Endothelial cell of hepatic sinusoid (primary cell): ENCODE measurements around the gene SPNS1.
"Not testable (repeated sequence)": the region's sequence is repeated elsewhere in the genome, so short reads cannot be mapped to it uniquely, and the experiment has no call there.

Experiments
- in situ Hi-C: cut with HindIII; loops from 2 replicates; pipeline ENCODE4 v1.10.0; 2017; ENCODE audit warnings: low sequenced_read_pairs

The SPNS1 gene

DNA sequence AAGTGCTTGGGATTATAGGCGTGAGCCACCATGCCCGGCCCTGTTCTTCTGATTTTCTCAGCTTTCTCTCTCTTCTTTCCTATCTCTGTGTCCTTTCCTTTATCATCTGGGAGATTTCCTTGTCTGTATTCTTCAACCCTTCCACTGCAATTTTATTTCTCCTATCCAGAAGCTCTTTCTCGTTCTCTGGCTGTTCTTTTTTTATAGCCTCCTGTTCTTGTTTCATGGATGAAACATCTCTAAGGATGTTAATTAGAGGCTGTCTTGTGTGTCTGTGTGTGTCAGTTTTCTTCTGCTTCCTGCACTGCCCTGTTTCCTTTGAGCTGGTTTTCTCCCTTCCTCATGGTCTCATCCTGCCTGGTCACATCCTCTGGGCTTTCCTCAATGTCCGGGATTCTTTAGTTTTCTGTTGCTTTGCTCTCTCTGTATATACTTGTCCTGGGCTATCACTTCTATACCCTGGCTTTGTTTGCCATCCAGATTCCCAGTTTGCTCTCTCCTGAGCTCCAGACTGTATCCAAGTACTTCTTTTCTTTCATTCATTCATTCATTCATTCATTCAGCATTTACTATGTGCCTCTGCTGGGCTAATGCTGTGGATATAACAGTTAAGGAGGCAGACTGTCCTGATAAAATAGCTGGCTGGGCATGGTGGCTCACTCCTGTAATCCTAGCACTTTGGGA lies 12.7 kb downstream of the SPNS1 start:
- in situ Hi-C loops: no loop called here

DNA sequence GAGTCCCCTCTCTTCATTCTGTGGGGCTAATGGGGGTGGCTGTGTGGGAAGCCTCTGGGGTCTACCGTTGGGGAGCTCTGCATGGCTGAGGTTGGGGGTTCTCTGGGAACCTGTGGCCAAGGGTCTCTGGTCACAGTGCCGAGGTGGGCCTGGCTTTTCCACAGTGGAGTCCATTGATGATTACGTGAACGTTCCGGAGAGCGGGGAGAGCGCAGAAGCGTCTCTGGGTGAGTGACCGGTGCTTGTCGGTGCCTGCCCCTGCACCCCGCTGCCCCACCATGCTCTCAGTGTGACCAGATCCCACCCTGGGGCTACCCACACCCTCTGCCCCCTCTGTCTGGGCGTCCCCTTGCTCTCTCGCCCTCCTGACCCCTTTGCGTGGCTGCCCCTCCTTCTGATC lies 14.8 kb downstream of the SPNS1 start:
- in situ Hi-C loops: no loop called here

DNA sequence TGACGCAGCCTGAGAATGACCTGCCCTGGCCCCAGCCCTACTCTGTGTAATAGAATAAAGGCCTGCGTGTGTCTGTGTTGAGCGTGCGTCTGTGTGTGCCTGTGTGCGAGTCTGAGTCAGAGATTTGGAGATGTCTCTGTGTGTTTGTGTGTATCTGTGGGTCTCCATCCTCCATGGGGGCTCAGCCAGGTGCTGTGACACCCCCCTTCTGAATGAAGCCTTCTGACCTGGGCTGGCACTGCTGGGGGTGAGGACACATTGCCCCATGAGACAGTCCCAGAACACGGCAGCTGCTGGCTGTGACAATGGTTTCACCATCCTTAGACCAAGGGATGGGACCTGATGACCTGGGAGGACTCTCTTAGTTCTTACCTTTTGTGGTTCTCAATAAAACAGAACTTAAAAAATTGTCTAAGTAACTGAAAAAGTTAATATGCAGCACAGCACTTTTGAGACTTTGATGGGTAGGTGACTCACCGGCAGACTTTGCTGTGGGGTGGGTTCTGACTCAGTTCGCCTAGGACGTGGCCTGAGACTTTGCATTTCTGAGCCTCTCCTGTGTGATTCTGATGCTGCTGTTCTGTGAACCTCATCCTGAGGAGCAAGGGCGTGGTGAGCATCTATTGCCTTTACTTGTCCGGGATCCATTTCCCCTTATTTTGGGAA lies 15.9 kb downstream of the SPNS1 start:
- in situ Hi-C loops: no loop called here

DNA sequence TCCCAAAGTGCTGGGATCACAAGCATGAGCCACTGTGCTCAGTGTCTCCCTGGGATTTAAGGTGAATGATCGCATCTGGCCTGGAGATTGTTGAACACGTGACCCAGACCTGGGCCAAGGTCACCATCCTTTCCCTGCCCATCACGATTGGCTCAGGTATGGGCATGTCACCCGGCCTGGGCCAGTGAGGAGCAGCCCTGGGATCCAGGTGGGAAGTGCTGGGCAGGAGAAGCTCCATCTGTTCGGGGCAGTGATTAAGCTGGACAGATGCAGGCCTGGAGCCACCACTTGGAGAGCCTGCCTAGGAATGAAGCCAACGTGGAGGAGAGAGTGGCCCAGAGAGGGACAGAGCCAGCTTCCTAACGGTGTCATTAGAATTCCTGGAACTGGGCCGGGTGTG lies 17.1 kb downstream of the SPNS1 start:
- in situ Hi-C loops: no loop called here

DNA sequence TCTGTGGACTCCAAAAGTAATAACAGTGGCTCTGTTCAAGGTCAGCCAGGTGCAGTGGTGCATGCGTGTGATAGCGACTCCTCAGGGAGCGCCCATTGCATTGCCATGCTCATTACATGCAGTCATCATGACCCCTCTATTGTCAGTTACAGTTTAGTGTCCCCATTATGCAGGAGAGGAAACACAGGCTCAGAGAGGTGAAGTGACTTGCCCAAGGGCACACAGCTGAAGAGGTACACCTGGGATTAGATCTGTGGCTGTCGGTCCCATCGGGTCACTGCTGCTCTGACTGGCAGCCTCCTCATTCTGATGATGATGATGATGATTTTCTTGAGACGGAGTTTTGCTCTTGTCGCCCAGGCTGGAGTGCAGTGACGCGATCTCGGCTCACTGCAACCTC lies 17.9 kb downstream of the SPNS1 start:
- in situ Hi-C loops: no loop called here

DNA sequence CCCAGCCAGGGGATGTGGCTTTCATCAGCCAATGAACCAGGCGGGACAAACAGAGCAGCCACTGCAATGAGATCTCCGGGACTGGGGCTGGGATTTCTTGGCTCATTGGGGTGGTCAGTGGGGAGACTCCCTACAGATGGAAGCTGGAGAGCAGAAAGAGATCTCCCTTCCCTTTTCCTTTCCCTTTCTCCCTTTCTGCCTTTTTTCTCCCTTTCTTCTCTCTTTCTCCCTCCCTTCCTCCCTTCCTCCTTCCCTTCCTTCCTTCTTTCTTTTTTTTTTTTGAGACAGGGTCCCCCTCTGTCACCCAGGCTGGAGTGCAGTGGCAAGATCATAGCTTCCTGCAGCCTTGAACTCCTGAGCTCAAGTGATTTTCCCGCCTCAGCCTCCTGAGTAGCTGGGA lies 24.3 kb downstream of the SPNS1 start:
- in situ Hi-C loops: no loop called here

DNA sequence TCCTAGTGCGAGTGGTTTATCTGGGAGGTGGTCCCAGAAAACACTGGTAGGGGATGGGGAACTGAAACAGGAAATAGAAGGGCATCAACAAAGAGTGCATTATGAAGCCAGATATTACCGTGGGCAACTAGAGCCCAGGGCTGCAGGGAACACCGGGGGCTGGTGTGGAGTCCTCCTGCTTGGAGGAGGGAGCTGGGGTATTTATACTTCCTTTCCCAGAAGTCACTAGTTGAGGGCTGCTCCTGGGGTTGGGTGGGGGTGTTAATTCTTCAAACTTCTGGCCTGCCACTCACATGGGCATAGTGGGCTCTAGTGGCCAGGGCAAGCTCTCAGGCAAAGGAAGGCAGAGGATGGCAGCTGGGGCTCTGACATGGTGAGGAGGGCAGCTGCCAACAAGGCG lies 25.0 kb downstream of the SPNS1 start:
- in situ Hi-C loops: no loop called here

DNA sequence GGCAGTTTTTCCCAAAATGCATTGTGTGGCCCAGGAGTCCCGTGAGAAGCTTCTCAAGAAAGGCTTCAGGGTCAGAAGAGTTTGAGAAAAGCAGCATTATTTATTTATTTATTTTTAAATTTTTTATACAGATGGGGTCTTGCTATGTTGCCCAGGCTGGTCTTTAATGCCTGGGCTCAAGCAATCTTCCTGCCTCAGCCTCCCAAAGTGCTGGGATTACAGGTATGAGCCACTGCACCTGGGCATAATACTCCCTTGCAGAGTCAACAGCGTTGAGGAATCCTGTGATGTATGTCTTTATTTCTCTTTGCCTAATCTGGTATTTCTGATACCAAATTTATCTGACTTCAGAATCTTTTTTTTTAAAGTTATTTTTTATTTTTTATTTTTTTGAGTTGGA lies 25.4 kb downstream of the SPNS1 start:
- in situ Hi-C loops: no loop called here

DNA sequence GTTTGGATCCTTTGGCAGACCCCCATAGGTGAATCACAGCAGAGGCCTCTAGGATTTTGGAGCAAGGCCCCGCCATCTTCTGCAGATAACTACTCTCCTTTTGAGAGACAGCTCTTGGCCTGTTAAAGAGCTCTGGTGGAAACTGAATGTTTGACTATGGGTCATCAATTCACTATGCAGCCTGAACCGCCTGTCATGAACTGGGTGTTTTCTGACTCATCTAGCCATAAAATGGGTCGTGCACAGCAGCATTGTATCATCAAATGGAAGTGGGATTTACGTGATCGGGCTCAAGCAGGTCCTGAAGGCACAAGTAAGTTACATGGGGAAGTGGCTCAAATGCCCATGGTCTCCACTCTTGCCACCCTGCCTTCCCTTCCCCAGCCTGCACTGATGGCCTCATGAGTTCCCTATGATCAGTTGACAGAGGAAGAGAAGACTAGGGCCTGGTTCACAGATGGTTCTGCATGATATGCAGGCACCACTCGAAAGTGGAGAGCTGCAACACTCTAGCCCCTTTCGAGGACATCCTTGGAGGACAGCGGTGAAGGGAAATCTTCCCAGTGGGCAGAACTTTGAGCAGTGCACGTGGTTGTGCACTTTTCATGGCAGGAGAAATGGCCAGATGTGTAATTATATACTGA lies 30.0 kb downstream of the SPNS1 start:
- in situ Hi-C loops: not testable (repeated sequence)

DNA sequence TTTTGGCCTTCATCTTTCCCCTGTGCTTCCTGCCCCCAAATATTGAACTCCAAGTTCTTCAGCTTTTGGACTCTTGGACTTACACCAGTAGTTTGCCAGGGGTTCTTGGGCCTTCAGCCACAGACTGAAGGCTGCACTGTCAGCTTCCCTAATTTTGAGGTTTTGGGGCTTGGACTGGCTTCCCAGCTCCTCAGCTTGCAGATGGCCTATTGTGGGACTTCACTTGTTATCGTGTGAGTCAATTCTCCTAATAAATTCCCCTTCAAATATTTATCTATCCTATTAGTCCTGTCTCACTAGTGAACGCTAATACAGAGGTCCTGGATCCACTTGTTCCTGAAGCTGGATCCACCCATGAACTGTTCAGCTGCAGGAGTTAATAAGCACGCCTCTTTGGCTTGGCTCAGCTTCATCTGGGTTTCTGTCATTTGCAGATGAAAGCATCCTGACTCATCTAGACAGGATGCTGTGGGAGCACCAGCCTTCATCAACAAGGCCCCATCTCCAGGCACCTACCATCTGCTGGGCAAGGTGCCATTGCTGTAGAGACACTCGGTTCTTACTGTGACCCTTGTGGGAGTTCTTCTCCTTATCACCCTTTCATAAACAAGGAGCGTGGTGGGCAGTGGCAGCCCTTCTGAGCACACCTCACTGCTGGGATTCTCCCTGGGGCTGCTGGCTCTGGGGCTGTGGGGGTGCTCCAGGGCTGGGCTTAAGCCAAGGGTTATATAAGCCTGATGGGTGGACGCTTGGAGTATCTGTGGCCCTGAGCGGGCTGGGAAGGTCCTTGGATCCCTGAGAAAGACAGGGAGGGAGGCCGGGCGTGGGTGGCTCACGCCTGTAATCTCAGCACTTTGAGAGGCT lies 33.4 kb downstream of the SPNS1 start:
- in situ Hi-C loops: no loop called here

DNA sequence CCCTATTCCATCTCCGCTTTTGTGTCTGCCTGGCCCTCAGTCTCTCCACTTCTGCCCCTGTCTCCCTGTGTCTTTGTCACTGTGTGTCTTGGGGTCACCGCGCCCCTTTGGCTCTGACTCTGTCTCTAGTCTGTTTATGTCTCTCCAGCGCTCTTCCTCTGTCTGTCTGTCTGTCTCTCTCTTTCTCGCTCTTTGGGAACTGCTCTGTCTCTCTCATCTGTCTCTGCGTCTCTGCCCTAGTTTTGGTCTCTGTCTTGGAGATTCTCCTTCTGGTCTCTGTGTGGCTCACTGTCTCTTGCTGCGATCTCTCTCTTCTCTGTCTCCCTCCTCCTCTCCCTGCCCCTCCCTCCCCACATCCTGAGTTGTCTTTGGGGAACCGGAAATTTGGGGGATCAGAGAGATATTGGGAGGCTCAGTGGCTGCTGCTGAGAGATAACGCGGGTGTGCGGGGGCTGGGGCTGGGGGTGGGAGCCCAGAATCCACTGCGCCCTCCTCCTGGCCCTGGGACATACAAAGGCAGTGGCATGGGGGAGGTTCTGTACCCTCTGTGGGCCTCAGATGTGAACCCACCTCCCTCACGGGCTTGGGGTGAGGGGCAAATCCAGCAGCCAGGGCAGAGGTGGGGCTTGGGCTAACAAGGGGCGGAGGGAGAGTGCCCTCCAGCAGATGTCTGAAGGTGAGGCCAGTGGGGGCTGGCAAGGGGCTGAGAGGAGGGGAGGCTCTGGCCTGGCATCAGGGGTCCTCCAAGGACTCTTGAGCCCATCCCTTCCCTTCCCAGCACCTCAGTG lies 34.7 kb downstream of the SPNS1 start:
- in situ Hi-C loops: no loop called here

DNA sequence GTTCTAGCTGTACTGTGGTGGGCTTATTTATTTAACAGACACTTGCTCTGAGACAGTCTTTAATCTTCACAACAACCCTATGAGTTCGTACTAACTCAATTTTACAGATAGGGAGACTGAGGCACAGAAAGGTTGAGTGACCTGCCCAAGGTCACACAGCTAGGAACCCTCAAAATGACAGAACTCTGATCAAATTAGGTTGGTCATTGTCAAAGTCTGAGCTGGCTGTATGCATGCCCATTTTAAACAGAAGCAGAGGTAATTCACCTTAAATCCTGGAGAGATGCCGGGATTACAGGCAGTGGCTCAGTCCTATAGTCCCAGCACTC lies 35.2 kb downstream of the SPNS1 start:
- in situ Hi-C loops: no loop called here

DNA sequence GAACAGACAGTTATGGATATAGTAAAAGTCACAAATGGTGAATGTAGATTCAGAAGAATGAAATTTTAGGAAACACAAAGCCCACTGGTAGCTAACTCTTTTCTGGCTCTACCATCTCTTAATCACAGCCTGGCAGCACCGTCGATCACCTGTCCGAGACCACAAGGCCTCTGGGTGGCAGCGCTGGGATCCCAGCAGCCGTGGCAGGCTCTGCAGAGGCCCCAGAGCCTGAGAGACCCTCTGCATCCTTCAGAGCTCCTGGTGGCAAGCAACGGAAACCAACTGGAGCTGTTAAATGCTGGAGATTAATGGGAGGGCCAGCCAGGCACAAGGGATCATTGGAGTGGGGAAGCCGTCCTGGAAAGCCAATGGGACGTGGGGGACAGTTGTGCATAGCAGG lies 36.5 kb downstream of the SPNS1 start:
- in situ Hi-C loops: no loop called here

DNA sequence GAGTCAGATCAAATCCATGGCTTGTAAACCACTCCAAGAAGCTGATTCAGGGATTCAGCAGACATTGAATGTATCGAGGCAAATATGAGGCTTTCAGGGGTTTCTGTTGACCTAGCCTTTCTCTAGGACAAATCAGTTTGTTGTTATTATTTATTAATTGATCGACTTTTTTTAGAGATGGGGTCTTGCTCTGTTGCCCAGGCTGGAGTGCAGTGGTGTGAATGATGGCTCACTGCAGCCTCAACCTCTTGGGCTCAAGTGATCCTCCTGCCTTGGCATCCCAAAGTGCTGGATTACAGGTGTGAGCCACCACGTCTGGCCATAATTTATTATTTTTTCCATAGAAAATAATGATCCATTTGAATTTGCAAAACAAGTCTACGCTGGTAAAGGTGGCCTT lies 37.3 kb downstream of the SPNS1 start:
- in situ Hi-C loops: no loop called here

DNA sequence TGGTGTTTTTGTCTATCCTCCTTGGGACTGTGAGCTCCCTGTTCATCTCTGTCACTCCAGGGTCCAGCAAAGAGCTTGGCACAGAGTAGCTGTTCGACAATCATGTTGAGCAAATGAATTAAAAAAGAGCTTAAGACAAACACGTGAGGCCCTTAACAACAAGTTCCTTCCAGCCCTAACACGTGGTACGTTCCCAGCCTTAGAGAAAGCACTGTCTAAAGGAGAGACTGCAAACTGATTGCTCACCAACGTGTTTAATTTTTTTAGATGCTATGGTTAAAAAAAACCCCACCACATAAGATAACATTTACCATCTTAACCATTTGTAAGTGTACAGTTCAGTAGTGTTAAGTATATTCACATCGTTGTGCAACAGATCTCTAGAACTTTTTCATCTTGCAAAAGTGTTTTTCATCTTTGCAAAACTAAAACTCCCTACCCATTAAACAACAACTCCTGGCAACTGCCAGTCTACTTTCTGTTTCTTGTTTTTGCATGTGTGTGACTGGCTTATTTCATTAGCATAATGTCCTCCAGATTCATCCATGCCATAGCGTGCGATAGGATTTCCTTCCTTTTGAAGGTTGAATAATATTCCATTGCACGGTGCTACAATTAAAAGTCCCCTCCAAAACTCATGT lies 38.5 kb downstream of the SPNS1 start:
- in situ Hi-C loops: no loop called here

DNA sequence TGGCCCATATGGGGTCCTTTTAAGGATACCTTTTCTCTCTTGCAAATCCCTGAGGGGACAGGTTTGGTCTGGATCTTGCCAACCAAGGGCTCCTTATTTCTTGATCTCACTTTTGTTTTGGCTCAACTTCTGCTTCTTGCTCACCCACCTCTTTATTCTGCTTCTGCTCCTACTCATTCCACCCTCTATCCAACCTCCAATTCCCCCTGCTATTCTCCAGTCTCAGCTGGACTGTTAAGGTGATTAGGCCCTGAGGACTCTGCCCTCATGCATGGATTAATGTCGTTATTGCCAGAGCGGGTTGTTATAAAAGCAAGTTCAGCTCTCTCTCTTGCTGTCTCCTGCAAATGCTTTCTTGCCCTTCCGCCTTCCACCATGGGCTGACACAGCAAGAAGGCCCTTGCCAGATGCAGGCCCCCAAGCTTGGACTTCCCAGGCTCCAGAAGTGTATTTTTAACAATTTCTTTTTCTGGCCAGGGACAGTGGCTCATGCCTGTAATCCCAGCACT lies 40.0 kb downstream of the SPNS1 start:
- in situ Hi-C loops: no loop called here

DNA sequence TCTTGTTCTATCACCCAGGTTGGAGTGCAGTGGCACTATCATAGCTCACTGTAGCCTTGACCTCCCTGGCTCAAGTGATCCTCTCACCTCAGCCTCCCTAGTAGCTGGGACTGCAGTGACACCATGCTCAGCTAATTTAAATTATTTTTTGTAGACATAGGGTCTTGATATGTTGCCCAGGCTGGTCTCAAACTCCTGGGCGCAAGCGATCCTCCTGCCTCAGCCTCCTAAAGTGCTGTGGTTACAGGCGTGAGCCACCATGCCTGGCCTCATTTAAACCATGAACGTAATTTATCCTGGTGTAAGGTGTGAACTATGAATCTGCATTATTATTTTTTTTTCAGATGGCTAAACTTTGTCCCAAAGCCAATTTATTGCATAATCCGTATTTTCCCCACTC lies 47.6 kb downstream of the SPNS1 start:
- in situ Hi-C loops: no loop called here

DNA sequence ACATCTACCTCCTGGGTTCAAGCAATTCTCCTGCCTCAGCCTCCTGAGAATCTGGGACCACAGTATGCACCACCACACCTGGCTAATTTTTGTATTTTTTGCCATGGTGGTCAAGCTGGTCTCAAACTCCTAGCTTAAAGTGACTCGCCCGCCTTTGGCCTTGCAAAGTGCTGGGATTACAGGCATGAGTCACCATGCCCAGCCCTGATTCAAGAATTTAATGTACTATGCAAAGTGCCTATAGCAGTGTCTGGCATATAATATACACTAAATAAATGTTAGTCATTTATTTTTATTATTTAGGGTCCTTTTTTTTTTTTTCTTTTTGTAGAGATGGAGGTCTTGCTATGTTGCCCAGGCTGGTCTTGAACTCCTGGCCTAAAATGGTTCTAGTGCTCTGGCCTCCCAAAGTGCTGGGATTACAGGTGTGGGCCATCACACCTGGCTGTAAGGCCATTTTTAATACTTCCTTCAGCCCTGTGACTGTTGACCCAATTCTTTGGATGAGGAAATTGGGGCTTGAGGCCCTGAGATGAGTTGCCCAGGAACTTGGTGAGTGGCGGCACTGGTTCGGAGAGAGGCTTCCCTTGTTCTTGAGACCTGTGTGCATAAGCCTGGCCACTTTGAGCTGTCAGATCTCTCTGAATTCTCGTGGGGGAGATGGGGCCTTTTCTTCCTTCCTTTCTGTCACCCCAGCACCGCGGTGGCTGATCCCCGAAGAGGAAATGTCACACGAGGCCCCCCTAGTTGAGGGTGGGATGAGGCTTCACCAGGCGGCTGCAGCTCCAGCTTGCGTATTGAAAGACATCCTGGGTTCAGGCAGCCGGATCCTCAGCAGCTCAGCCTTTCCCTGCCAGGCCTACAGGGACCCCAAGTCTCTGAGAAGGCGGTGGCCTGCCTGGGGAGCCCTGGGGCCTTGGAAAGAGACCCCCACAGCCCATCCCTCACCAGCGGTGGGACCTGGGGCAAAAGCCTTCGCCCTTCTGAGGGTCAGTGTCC lies 49.0 kb downstream of the SPNS1 start:
- in situ Hi-C loops: no loop called here

DNA sequence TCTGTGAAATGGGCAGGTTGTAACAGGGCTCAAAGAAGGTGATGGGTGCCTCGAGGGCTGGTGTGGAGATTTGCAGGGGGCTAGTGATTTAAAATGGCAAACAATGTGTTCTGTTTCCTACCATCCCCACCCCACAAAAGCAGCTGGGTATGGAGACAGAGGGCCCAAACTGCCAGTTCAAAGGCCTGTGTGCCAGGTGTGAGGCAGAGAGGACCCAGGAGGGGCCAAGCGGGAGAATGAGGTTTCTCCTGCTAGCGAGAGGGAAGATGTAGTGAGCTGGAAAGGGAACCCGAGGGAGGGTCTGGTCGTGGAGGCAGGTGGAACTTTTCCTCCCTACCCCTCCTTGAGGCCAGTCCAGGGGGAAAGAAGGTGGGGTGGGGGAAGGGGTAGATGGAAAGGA lies 49.7 kb downstream of the SPNS1 start:
- in situ Hi-C loops: no loop called here
